A549 (cell line): ENCODE data around the gene ASCC2. TPM values are rescaled to one million over a fixed set of nuclear protein-coding genes. Genes with fewer than 3 reads are reported as not detected.
A peak's percentile ranks its signal among the peaks of the same experiment; 100 is the strongest.

ENCODE experiments used
- ATAC-seq, 2 experiments: fragments of 200-7000 bp in 1 of 2; fragments of >200 bp in 1 of 2; cut with Nextera tagmentation in 1 of 2; cut with Tn5 transposase in 1 of 2; 3 replicates each; pipeline versions ENCODE4 v1.8.0 to v1.9.1; 2018 to 2020; ENCODE audit warnings: mild to moderate bottlenecking in 1 of 2, moderate library complexity in 1 of 2
- CTCF ChIA-PET: fragments of 300-600 bp; sonication (Branson Sonifier 250); formaldehyde crosslinking; extraction: SDS; loops from one replicate; lab custom pipeline; 2021; ENCODE audit warnings: antibody characterized with exemption, inconsistent platforms; lab: Yijun Ruan, JAX
- POLR2A ChIA-PET: fragments of 350-600 bp; formaldehyde crosslinking; extraction: SDS; loops from one replicate; lab custom pipeline; 2021; ENCODE audit warnings: antibody characterized with exemption, inconsistent platforms; lab: Yijun Ruan, JAX
- DNase-seq, 2 experiments: peaks; one replicate each; pipeline versions ENCODE4 v3.0.0 to v3.0.0-alpha.2; 2011 to 2016; ENCODE audit warnings: low read depth in 1 of 2, low spot score in 1 of 2
- FAIRE-seq: peaks from 2 replicates; lab custom pipeline; 2011; peaks lifted over from hg19 to GRCh38; lab: Jason Lieb, UNC
- H3K27ac ChIP-seq, 2 experiments: fragments of >200 bp; sonication (Bioruptor Twin); formaldehyde crosslinking; 3 replicates each; pipeline ENCODE4 v1.5.1; 2016 to 2017
- H3K4me1 ChIP-seq: fragments of >200 bp; sonication (Bioruptor Twin); formaldehyde crosslinking; 3 replicates; pipeline ENCODE4 v1.6.1; 2016
- H3K4me2 ChIP-seq: fragments of >200 bp; sonication (Bioruptor Twin); formaldehyde crosslinking; 3 replicates; pipeline ENCODE4 v1.6.1; 2016
- H3K4me3 ChIP-seq: fragments of >200 bp; sonication (Bioruptor Twin); formaldehyde crosslinking; 3 replicates; pipeline ENCODE4 v1.5.1; 2016
- H3K9me3 ChIP-seq: fragments of >200 bp; sonication (Bioruptor Twin); formaldehyde crosslinking; 3 replicates; pipeline ENCODE4 v1.6.1; 2016
- ATOH8 ChIP-seq: fragments of 250-450 bp; sonication (Bioruptor Pico); IDR thresholded peaks from 2 replicates; pipeline ENCODE4 v1.5.0; 2020; ENCODE audit warnings: low read depth, mild to moderate bottlenecking, moderate library complexity
- BCL3 ChIP-seq: fragments of >200 bp; sonication (Bioruptor Twin); formaldehyde crosslinking; IDR thresholded peaks from 3 replicates; pipeline ENCODE4 v1.6.1; 2016
- CTCF ChIP-seq: fragments of >200 bp; sonication (Bioruptor Twin); formaldehyde crosslinking; IDR thresholded peaks from 3 replicates; pipeline ENCODE4 v1.5.1; 2016
- ELK1 ChIP-seq: fragments of 150-350 bp; IDR thresholded peaks from 2 replicates; pipeline ENCODE4 v1.6.1; 2014; ENCODE audit warnings: low read depth, mild to moderate bottlenecking, low read length
- FOSB ChIP-seq: fragments of 250-450 bp; sonication (Bioruptor Pico); IDR thresholded peaks from 2 replicates; pipeline ENCODE4 v1.5.0; 2020; ENCODE audit warnings: mild to moderate bottlenecking, moderate library complexity
- FOSL2 ChIP-seq, 2 experiments: fragments of 450-650 bp in 1 of 2; fragments of >200 bp in 1 of 2; sonication (Bioruptor Twin) in 1 of 2; formaldehyde crosslinking; IDR thresholded peaks; 2 replicates each; pipeline versions ENCODE4 v1.5.0 to v1.6.1; 2016 to 2020; ENCODE audit warnings: mild to moderate bottlenecking in 1 of 2, moderate library complexity in 1 of 2
- GATA3 ChIP-seq: IDR thresholded peaks from 2 replicates; pipeline ENCODE4 v1.6.1; 2012; ENCODE audit warnings: borderline replicate concordance
- HDAC2 ChIP-seq: fragments of 200-600 bp; sonication (generic); IDR thresholded peaks from 2 replicates; pipeline ENCODE4 v1.6.1; 2016
- JUNB ChIP-seq: fragments of >200 bp; sonication (Bioruptor Twin); formaldehyde crosslinking; IDR thresholded peaks from 2 replicates; pipeline ENCODE4 v1.6.1; 2016
- MAX ChIP-seq: IDR thresholded peaks from 2 replicates; pipeline ENCODE4 v1.6.1; 2012
- MYC ChIP-seq: IDR thresholded peaks from 2 replicates; pipeline ENCODE4 v1.6.1; 2012; ENCODE audit warnings: mild to moderate bottlenecking, inconsistent platforms, low read length, improper control_type of control experiment, borderline replicate concordance
- PBX3 ChIP-seq: IDR thresholded peaks from 2 replicates; pipeline ENCODE4 v1.6.1; 2012
- POLR2A ChIP-seq: IDR thresholded peaks from 2 replicates; pipeline ENCODE4 v1.6.1; 2012; ENCODE audit warnings: mild to moderate bottlenecking, low read length
- RCOR1 ChIP-seq: fragments of 150-350 bp; IDR thresholded peaks from 2 replicates; pipeline ENCODE4 v1.6.1; 2014; ENCODE audit warnings: antibody characterized with exemption, low read length, low read depth
- REST ChIP-seq: fragments of 200-600 bp; sonication (generic); IDR thresholded peaks from 2 replicates; pipeline ENCODE4 v1.6.1; 2016; ENCODE audit warnings: antibody characterized with exemption, mild to moderate bottlenecking, moderate library complexity
- RFX5 ChIP-seq: fragments of 450-650 bp; IDR thresholded peaks from 2 replicates; pipeline ENCODE4 v1.7.1; 2014; ENCODE audit warnings: antibody characterized with exemption, mild to moderate bottlenecking, moderate library complexity
- SREBF2 ChIP-seq: fragments of 450-650 bp; IDR thresholded peaks from 2 replicates; pipeline ENCODE4 v1.6.1; 2014; ENCODE audit warnings: mild to moderate bottlenecking, moderate library complexity
- TP53 ChIP-seq: fragments of 250-450 bp; sonication (Bioruptor Pico); IDR thresholded peaks from 2 replicates; pipeline ENCODE4 v1.5.0; 2021; ENCODE audit warnings: mild to moderate bottlenecking, moderate library complexity
- USF2 ChIP-seq: fragments of 450-650 bp; IDR thresholded peaks from 2 replicates; pipeline ENCODE4 v1.6.1; 2014; ENCODE audit warnings: antibody characterized with exemption
- ZC3H11A ChIP-seq: fragments of 450-650 bp; IDR thresholded peaks from 2 replicates; pipeline ENCODE4 v1.6.1; 2014; ENCODE audit warnings: antibody characterized with exemption, mild to moderate bottlenecking
- ZSCAN20 ChIP-seq: fragments of 250-450 bp; sonication (Bioruptor Pico); IDR thresholded peaks from 2 replicates; pipeline ENCODE4 v1.8.0; 2022; ENCODE audit warnings: mild to moderate bottlenecking, moderate library complexity
- WGBS: methylation state at CpG from one replicate; pipeline ENCODE4 v1.1.6; 2017; ENCODE audit errors: missing lambda C conversion rate; 5-methylcytosine and 5-hydroxymethylcytosine counted together
- polyA plus RNA-seq, 4 experiments: library from polyadenylated mRNA; depleted of rRNA in 3 of 4; stranded (reverse); fragments of >200 nt; fragmentation: RNase III in 1 of 4; extraction: RNeasy Plus Mini Kit Qiagen cat#74134 plus additional on column Dnase treatment in 1 of 4; gene quantifications; 2 replicates in 3 of 4; 3 replicates in 1 of 4; pipeline ENCODE4 v1.2.3, GENCODE V29; 2011 to 2017

The ASCC2 gene
- polyA plus RNA-seq, 2 of the 4 experiments (the other 2 are of a cell fraction) = 27.2 to 31.6 TPM

- no peak for TF ChIP-seq REST
- TF ChIP-seq TP53 (CRISPR knock-in tag) = no peak
- TF ChIP-seq, all 56 proteins: peak for 0
Measured at GRCh38 chr22:29798801-29799200, 39.3 kb downstream of the ASCC2 start (continued).

- 97% methylated on average over 6 of the region's 6 CpGs for WGBS
- H3K4me1 ChIP-seq = peaks cover 22% of the 10 kb centered on the region
- CTCF ChIA-PET = interaction anchor here (0.7 kb wide), 2 partner anchors 9 to 27 kb away, joined by 3 read pairs; no protein-coding TSS in a partner anchor
- H3K9me3 ChIP-seq = no peaks in the 10 kb centered on the region
- H3K27ac ChIP-seq = peak overlapping the region; percentile 97
- TF ChIP-seq PBX3 = no peak
- TF ChIP-seq HDAC2 = no peak
- no peak for TF ChIP-seq RFX5
- no peak for TF ChIP-seq ATOH8 (CRISPR knock-in tag)
- TF ChIP-seq USF2 = no peak
- no peak for TF ChIP-seq ZC3H11A
- no peak for TF ChIP-seq JUNB
- no peak for TF ChIP-seq ZSCAN20
- TF ChIP-seq CTCF = no peak
- no peak for TF ChIP-seq POLR2A
- no peak for TF ChIP-seq GATA3
- no peak for TF ChIP-seq ELK1
- no peak for TF ChIP-seq FOSB
- no peak for TF ChIP-seq RCOR1
- TF ChIP-seq MYC = no peak
- TF ChIP-seq MAX = no peak
- TF ChIP-seq FOSL2 (IDR thresholded peaks at IDR 0.05) = no peak
- TF ChIP-seq FOSL2 (CRISPR knock-in tag; IDR thresholded peaks at IDR 0.05) = no peak
- no peak for TF ChIP-seq SREBF2
- no peak for TF ChIP-seq BCL3
- TF ChIP-seq, all 56 proteins: peak for 0
- Histone ChIP-seq H3K4me3 (no peak overlapping the region), H3K4me2 (peak overlapping the region; percentile 66)
- ATAC-seq = no peak
- no peak for FAIRE-seq
- no peak for DNase-seq
- POLR2A ChIA-PET = no interaction called here
Measured at GRCh38 chr22:29798318-29798717, 39.8 kb downstream of the ASCC2 start.
